SK-N-SH (cell line): ENCODE measurements around the gene SCARB1.
"Not testable (repeated sequence)": the region's sequence is repeated elsewhere in the genome, so short reads cannot be mapped to it uniquely, and the experiment has no call there.

Source experiments
- JUND ChIP-seq: IDR thresholded peaks from 2 replicates; pipeline ENCODE4 v1.4.0; 2012
- MXI1 ChIP-seq: IDR thresholded peaks from 2 replicates; pipeline ENCODE4 v1.6.1; 2012; ENCODE audit warnings: mild to moderate bottlenecking, low read depth, low read length, improper control_type of control experiment
- RCOR1 ChIP-seq: fragments of 150-350 bp; IDR thresholded peaks from 2 replicates; pipeline ENCODE4 v1.6.1; 2017; ENCODE audit warnings: antibody characterized with exemption, low read length
- RFX5 ChIP-seq: IDR thresholded peaks from 2 replicates; pipeline ENCODE4 v1.6.1; 2012; ENCODE audit warnings: mild to moderate bottlenecking, improper control_type of control experiment, low read length
- TEAD4 ChIP-seq: IDR thresholded peaks from 2 replicates; pipeline ENCODE4 v1.4.0; 2012; ENCODE audit warnings: mild to moderate bottlenecking, borderline replicate concordance; ENCODE audit not compliant: insufficient read depth
- TF ChIP-seq, protein P1 (sequence below): IDR thresholded peaks from 2 replicates; pipeline ENCODE4 v1.4.0; 2012; ENCODE audit warnings: low read depth
- TF ChIP-seq, protein P2 (sequence below): IDR thresholded peaks from 2 replicates; pipeline ENCODE4 v1.4.0; 2012; ENCODE audit warnings: low read depth, borderline replicate concordance
- TF ChIP-seq, protein P3 (sequence below): IDR thresholded peaks from 2 replicates; pipeline ENCODE4 v1.6.1; 2012; ENCODE audit warnings: mild to moderate bottlenecking, low read depth, low read length, moderate library complexity
- TF ChIP-seq, protein P4 (sequence below): fragments of 200-600 bp; sonication (generic); IDR thresholded peaks from 2 replicates; pipeline ENCODE4 v1.6.1; 2017; ENCODE audit warnings: antibody characterized with exemption, mild to moderate bottlenecking, moderate library complexity

DNA sequence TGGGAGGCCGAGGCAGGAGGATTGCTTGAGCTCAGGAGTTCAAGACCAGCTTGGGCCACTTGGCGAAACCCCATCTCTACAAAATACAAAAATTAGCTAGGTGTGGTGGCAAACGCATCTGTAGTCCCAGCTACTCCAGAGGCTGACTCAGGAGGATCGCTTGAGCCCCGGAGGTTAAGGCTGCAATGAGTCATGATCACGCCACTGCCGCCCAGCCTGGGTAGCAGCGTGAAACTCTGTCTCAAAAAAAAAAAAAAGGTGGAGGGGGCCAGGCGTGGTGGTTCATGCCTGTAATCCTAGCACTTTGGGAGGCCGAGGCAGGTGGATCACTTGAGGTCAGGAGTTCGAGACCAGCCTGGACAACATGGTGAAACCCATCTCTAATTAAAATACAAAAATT, 16.7 kb upstream of the SCARB1 start:
- TF ChIP-seq, protein P1, sequence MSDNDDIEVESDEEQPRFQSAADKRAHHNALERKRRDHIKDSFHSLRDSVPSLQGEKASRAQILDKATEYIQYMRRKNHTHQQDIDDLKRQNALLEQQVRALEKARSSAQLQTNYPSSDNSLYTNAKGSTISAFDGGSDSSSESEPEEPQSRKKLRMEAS, result not testable (repeated sequence)
- not testable (repeated sequence) for TF ChIP-seq TEAD4, MXI1, RFX5, RCOR1, JUND
- TF ChIP-seq, protein P2, sequence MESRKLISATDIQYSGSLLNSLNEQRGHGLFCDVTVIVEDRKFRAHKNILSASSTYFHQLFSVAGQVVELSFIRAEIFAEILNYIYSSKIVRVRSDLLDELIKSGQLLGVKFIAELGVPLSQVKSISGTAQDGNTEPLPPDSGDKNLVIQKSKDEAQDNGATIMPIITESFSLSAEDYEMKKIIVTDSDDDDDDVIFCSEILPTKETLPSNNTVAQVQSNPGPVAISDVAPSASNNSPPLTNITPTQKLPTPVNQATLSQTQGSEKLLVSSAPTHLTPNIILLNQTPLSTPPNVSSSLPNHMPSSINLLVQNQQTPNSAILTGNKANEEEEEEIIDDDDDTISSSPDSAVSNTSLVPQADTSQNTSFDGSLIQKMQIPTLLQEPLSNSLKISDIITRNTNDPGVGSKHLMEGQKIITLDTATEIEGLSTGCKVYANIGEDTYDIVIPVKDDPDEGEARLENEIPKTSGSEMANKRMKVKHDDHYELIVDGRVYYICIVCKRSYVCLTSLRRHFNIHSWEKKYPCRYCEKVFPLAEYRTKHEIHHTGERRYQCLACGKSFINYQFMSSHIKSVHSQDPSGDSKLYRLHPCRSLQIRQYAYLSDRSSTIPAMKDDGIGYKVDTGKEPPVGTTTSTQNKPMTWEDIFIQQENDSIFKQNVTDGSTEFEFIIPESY, result not testable (repeated sequence)
- TF ChIP-seq, protein P3, sequence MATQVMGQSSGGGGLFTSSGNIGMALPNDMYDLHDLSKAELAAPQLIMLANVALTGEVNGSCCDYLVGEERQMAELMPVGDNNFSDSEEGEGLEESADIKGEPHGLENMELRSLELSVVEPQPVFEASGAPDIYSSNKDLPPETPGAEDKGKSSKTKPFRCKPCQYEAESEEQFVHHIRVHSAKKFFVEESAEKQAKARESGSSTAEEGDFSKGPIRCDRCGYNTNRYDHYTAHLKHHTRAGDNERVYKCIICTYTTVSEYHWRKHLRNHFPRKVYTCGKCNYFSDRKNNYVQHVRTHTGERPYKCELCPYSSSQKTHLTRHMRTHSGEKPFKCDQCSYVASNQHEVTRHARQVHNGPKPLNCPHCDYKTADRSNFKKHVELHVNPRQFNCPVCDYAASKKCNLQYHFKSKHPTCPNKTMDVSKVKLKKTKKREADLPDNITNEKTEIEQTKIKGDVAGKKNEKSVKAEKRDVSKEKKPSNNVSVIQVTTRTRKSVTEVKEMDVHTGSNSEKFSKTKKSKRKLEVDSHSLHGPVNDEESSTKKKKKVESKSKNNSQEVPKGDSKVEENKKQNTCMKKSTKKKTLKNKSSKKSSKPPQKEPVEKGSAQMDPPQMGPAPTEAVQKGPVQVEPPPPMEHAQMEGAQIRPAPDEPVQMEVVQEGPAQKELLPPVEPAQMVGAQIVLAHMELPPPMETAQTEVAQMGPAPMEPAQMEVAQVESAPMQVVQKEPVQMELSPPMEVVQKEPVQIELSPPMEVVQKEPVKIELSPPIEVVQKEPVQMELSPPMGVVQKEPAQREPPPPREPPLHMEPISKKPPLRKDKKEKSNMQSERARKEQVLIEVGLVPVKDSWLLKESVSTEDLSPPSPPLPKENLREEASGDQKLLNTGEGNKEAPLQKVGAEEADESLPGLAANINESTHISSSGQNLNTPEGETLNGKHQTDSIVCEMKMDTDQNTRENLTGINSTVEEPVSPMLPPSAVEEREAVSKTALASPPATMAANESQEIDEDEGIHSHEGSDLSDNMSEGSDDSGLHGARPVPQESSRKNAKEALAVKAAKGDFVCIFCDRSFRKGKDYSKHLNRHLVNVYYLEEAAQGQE, result not testable (repeated sequence)
- TF ChIP-seq, protein P4, sequence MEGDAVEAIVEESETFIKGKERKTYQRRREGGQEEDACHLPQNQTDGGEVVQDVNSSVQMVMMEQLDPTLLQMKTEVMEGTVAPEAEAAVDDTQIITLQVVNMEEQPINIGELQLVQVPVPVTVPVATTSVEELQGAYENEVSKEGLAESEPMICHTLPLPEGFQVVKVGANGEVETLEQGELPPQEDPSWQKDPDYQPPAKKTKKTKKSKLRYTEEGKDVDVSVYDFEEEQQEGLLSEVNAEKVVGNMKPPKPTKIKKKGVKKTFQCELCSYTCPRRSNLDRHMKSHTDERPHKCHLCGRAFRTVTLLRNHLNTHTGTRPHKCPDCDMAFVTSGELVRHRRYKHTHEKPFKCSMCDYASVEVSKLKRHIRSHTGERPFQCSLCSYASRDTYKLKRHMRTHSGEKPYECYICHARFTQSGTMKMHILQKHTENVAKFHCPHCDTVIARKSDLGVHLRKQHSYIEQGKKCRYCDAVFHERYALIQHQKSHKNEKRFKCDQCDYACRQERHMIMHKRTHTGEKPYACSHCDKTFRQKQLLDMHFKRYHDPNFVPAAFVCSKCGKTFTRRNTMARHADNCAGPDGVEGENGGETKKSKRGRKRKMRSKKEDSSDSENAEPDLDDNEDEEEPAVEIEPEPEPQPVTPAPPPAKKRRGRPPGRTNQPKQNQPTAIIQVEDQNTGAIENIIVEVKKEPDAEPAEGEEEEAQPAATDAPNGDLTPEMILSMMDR, result not testable (repeated sequence)
